ENCODE results near the gene ADAMTS17.

ADAMTS17 gene

DNA sequence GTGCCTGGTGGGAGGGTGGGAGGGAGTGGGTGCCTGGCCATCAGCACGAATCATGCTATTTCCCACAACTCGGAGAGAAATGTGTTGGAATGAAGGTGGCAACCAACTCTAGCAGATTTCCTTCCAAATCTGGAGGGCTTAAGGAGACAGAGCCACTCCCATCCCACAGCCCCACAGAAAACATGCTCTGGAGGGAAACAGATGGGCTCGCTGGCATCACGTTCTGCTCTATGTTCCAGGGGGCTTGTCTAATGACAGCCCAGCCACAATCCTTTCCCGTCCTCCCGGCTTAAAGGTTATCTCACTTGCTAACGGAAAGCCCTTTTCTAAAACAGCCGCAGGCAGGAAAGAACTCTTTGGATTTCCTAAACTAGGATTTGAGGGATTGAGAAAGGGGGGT lies 65.3 kb downstream of the ADAMTS17 start:
- no peak for DNase-seq (ENCODE audit: low read depth in 2 of 2)

GRCh38 chr15:100275641-100276040 lies 66.1 kb downstream of the ADAMTS17 start:
- no peak for DNase-seq (ENCODE audit: low read depth in 2 of 2)

DNA sequence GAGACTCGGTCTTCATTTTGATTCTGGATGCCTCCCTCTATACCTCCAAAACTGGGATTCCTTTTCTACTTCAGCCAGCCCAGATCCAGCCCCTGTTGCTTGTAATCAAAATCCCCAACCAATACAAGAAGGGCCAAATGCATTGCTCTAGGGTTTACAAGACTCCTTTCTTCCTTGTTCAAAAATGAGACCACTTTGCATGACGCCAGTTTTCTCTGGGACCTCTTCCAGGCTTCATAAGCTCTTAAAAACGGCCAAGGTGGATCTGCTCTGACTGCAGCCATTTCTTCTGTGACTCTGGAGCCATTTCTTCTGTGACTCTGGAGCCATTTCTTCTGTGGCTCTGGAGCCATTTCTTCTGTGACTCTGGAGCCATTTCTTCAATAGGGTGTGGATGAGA lies 71.9 kb downstream of the ADAMTS17 start:
- DNase-seq (ENCODE audit: low read depth in 2 of 2), result no peak

DNA sequence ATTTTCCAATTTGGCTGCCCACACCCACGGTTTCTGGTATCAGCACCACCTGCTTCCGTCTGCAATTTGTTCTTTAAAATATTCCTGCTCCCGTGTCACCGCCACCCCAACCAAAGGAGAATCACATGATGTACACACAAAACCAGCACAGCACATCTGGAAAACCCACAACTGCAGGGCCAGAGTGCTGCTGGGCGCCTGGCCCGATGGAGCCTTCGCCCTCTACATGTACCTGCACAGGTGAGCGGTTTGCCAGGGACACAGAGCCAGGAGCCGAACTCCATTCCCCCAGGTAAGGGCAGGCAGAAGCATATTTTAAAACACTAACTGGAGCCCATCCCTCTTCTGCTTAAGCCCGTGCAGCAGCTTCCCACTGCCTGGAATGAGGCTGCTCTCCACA lies 75.6 kb downstream of the ADAMTS17 start:
- DNase-seq (ENCODE audit: low read depth in 2 of 2), result no peak

DNA sequence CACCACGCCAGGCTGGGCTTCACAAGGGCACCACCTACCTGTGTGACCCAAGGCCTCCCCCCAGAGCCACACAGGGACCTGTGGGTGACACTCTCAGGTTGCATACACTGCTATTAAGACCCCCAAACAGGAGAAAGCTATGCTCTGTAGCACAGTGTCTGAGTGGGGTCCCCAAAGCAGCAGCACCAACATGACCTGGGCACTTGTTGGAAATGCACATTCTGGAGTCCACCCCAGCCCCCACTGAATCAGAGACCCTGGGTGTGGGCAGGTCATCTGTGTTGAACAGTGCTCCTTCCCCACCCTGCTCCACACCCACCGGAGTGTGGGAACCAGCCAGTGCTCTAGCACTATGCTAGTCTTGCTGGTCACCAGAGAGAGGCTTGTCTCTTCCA lies 76.1 kb downstream of the ADAMTS17 start:
- DNase-seq (ENCODE audit: low read depth in 2 of 2), result no peak

- DNase-seq (ENCODE audit: low read depth in 2 of 2), result no peak
These were observed 76.7 kb downstream of the ADAMTS17 start for GRCh38 chr15:100264994-100265640.

DNA sequence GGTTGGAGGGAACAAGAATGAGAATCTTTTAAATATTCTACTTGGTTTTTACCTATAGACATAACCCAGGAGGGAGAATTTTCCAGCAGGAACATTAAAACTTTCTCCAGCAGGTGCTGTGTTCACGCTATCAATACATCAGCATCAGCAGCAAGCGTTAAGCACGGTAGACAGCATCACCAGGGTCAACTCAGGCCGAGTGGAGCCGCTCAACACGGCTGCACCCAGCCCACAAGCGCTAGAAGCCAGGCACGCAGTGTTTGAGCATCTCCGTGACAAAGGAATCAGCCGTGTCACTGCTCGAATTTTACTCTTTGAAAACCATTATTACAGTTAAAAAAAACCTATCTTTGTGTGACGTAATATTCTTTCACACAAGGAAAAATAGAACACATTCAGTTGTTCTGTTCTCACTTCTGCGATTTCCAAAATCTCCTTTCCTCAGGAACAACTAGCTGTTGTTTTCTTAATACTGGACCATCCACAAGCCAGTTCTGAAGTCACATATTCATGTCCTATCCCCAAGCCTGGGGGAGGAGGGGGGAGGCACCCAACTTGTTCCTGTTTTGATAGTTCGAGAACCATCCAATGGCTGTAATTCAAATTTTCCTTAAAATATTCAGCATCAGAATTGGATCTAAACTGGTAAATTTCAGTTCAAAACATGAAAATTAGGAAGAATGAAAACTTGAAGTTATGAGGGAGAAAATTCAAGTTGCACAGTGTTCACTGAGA lies 77.9 kb downstream of the ADAMTS17 start:
- DNase-seq (ENCODE audit: low read depth in 2 of 2), result no peak

GRCh38 chr15:100263031-100263430 lies 78.7 kb downstream of the ADAMTS17 start:
- no peak for DNase-seq (ENCODE audit: low read depth in 2 of 2)

- no peak for DNase-seq (ENCODE audit: low read depth in 2 of 2)
These were observed 80.2 kb downstream of the ADAMTS17 start for GRCh38 chr15:100261302-100262240.

DNA sequence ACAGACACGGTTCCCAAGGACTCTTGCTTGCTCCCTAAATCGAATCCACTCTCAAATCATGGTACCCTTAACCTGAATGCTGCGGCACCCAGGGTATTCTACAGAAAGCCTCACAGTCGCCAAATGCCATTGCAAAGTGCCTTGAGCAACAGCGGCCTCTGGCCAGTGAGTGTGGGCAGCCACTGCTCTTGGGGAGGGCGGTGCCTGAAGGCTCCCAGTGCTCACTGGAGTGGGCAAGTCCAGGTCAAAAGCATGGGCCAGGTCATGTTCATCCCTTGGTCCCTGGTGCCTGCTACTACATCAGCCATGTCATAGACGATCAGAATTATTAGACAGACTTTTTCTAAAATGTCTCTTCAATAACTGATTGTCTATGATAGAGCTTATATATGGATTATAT lies 82.5 kb downstream of the ADAMTS17 start:
- no peak for DNase-seq (ENCODE audit: low read depth in 2 of 2)

DNA sequence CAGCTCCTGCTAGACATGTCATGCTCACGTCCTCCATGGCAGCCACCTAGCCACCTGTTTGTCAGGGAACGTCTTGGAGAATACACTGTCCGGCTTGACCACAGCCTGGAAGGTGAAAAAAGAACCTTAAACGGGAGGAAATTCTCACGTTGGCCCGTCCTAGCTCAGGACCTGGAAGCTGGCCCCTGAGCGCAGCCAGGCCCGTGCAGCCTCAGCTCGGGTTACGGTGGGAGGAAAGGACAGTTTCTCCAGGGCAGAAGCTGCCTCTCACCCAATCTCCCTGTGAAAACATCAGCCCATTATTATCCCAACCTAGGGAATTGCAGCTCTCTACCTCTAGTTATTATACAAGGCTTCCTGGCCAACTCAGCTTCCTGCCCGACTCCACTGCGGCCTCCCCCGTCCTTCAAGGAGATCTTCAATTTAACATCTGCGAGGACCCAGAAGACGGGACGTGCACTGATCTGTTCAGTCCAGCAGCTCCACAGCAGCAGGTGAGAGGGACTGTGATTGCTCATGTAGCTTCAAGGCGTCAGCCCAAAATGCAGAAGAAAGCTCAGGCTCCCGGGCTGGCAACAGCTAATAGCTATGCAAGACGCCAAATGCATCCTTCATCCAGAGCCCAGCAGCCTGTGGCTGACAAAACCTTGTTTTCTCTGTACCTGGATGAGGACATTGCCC lies 84.7 kb downstream of the ADAMTS17 start:
- no peak for DNase-seq (ENCODE audit: low read depth in 2 of 2)

DNA sequence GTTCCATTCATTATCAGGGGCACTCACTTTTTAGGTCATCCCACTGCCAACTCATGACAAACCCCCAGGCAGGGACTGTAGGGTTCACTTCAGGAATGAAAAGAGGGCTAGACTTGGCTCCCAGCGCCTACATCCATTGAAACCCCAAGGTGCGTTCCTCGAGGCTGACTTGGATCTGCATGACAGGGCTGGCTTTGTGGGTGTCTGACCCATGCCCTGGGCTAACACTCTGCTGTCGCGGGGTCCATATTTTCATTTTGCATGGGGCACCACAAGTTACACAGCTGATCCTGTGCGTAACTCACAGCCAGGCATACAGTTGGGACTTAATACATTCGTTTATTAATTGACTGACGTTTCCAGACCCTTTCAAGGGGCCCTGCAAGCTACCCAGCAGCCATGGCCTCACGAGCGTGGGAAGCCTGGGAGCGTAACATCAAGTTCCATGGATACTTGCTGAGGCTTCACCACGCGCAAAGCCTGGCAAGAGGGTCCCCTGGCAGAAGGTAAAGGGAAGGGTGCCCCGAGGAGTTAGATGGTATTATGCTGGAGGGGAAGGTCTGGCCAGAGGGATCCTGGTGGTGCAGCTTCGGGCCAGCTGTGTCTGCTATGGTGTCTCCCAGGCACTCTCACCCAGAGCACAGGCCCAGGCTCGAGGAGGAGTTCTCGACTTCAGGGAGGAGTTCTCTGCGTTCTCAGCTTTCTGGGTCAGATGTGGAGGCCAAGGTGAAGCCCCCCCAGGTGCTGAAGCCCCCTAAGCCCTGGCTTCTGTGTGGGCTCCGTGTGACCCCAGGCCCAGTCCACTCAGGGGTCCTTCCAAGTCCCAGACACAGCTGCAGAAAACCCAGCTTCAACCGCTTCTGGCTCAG lies 85.4 kb downstream of the ADAMTS17 start:
- DNase-seq (ENCODE audit: low read depth in 2 of 2), result no peak

GRCh38 chr15:100255644-100256043 lies 86.1 kb downstream of the ADAMTS17 start:
- DNase-seq (ENCODE audit: low read depth in 2 of 2), result no peak

DNA sequence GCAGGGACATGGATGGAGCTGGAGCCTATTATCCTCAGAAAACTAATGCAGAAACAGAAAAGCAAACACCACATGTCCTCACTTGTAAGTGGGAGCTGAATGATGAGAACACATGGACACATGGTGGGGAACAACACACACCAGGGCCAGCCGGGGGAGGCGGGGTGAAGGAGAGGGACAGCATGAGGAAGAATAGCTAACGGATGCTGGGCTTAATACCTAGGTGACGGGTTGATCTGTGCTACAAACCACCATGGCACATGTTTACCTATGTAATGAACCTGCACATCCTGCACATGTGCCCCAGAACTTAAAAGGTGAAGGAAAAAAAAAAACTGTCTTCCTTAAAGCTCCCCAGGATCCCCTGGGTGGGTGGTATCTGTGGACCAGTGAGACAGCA lies 87.1 kb downstream of the ADAMTS17 start:
- DNase-seq (ENCODE audit: low read depth in 2 of 2), result no peak

DNA sequence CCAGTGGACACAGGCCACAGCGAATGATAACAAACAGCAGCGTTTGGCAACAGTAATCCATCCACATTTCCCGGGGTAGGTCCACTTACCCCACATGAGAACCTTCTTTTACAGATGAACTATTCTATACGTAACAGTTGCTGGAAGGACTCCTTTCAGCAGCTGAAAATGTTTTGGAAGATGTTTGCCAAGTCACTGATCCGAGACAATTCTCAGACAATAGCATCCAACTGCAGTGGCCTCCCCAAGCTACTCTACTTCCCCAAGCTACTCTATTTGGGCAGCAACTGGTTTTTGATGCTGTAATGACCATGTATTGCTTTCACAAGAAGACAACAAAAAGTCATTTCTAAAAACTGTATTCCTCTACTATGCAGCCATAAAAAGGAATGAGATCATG lies 87.5 kb downstream of the ADAMTS17 start:
- DNase-seq (ENCODE audit: low read depth in 2 of 2), result no peak

- no peak for DNase-seq (ENCODE audit: low read depth in 2 of 2)
These were observed 88.1 kb downstream of the ADAMTS17 start for GRCh38 chr15:100253640-100254039.

DNA sequence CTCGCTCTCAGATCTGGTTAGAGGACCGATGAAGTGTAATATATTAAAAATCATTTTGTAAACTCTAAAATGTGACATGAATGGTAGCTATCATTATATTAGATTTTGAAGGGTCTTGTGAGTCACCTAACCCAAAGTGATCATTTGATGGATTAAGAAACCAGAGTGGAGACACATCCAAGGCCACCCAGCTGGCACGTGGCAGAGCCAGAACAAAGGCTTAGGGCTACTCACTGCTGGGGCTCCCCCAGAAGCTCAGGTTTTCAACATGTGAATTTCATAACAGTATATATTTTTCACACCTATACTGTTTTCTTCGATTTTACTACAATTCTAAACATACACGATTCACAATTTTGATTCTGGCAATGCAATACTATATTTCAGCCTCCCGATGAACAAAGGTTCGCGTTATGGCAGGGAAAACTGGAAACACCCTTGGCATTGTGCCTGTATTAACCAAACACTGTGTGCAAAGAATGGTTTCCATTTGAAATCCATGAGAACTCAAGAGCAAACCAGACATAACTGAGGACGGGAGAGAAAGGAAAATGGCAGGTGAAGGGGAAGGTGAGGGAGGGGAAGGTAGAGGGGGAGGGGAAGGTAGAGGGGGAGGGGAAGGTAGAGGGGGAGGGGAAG lies 88.9 kb downstream of the ADAMTS17 start:
- DNase-seq (ENCODE audit: low read depth in 2 of 2), result no peak

GRCh38 chr15:100252359-100252758 lies 89.4 kb downstream of the ADAMTS17 start:
- no peak for DNase-seq (ENCODE audit: low read depth in 2 of 2)

GRCh38 chr15:100250176-100250800 lies 91.5 kb downstream of the ADAMTS17 start:
- DNase-seq (ENCODE audit: low read depth in 2 of 2), result no peak

All from fibroblast of skin of left biceps (primary cell).